Ectodermal cell (in vitro differentiated cells): Measurements from ENCODE around the gene POLA2.
A peak's percentile ranks its signal among the peaks of the same experiment; 100 is the strongest.
"Not testable (repeated sequence)": the region's sequence is repeated elsewhere in the genome, so short reads cannot be mapped to it uniquely, and the experiment has no call there.

Experiments
- H3K27ac ChIP-seq: 2 replicates; pipeline ENCODE4 v1.7.0; 2013; ENCODE audit warnings: mild to moderate bottlenecking, low read depth, low read length; ENCODE audit not compliant: insufficient read depth, poor library complexity, severe bottlenecking
- H3K27me3 ChIP-seq: 2 replicates; pipeline ENCODE4 v1.7.0; 2013; ENCODE audit warnings: mild to moderate bottlenecking, low read length; ENCODE audit not compliant: insufficient read depth, control insufficient read depth, poor library complexity, severe bottlenecking
- H3K36me3 ChIP-seq: one replicate; pipeline ENCODE4 v1.7.0; 2013; ENCODE audit warnings: low read length; ENCODE audit not compliant: control insufficient read depth, insufficient read depth
- H3K4me1 ChIP-seq: one replicate; pipeline ENCODE4 v1.7.0; 2013; ENCODE audit warnings: low read length; ENCODE audit not compliant: control insufficient read depth, insufficient read depth
- H3K4me3 ChIP-seq: 2 replicates; pipeline ENCODE4 v1.7.0; 2013; ENCODE audit warnings: low read depth, low read length, control low read depth; ENCODE audit not compliant: insufficient read depth
- H3K9me3 ChIP-seq: 2 replicates; pipeline ENCODE4 v1.7.0; 2013; ENCODE audit warnings: mild to moderate bottlenecking, low read length, moderate library complexity; ENCODE audit not compliant: control insufficient read depth
- WGBS, 2 experiments: methylation state at CpG; one replicate each; pipeline ENCODE4 v1.1.7; 2013; ENCODE audit warnings: missing lambda C conversion rate in 2 of 2; 5-methylcytosine and 5-hydroxymethylcytosine counted together

The POLA2 gene

GRCh38 chr11:65219930-65220213 is 41.9 kb upstream of the POLA2 start:
- 94 to 96% methylated on average over 2 to 3 of the region's 3 CpGs for WGBS, 2 experiments
- Histone ChIP-seq H3K27ac (no peak overlapping the region), H3K36me3 (no peaks in the 10 kb centered on the region), H3K9me3 (no peaks in the 10 kb centered on the region), H3K27me3 (no peaks in the 10 kb centered on the region), H3K4me3 (no peak overlapping the region), H3K4me1 (no peaks in the 10 kb centered on the region)

GRCh38 chr11:65221026-65221425 is 40.7 kb upstream of the POLA2 start:
- Histone ChIP-seq H3K36me3 (no peaks in the 10 kb centered on the region), H3K4me1 (no peaks in the 10 kb centered on the region), H3K4me3 (no peak overlapping the region), H3K9me3 (no peaks in the 10 kb centered on the region), H3K27ac (no peak overlapping the region), H3K27me3 (peaks cover 5% of the 10 kb centered on the region)
- WGBS, 2 experiments, result 90 to 94% methylated on average over 8 to 9 of the region's 10 CpGs

- Histone ChIP-seq H3K27me3 (peaks cover 13% of the 10 kb centered on the region), H3K27ac (no peak overlapping the region), H3K36me3 (no peaks in the 10 kb centered on the region), H3K4me3 (no peak overlapping the region), H3K4me1 (no peaks in the 10 kb centered on the region), H3K9me3 (no peaks in the 10 kb centered on the region)
- 90 to 95% methylated on average over 8 of the region's 8 CpGs for WGBS, 2 experiments
These were observed 38.8 kb upstream of the POLA2 start for GRCh38 chr11:65223011-65223410.

- Histone ChIP-seq H3K27ac (no peak overlapping the region), H3K4me3 (no peak overlapping the region), H3K36me3 (no peaks in the 10 kb centered on the region), H3K4me1 (no peaks in the 10 kb centered on the region), H3K9me3 (no peaks in the 10 kb centered on the region), H3K27me3 (peaks cover 13% of the 10 kb centered on the region)
- 31 to 35% methylated on average over 5 of the region's 5 CpGs for WGBS, 2 experiments
These were observed 36.9 kb upstream of the POLA2 start for GRCh38 chr11:65224930-65225278.

- Histone ChIP-seq H3K36me3 (no peaks in the 10 kb centered on the region), H3K27me3 (peaks cover 13% of the 10 kb centered on the region), H3K9me3 (no peaks in the 10 kb centered on the region), H3K4me3 (peak overlapping the region; percentile 47), H3K27ac (no peak overlapping the region), H3K4me1 (no peaks in the 10 kb centered on the region)
- 7% methylated on average over 41 of the region's 42 CpGs for WGBS, 2 experiments
These were observed 36.3 kb upstream of the POLA2 start for GRCh38 chr11:65225279-65226102.

GRCh38 chr11:65226103-65226442 is 35.7 kb upstream of the POLA2 start:
- H3K36me3 ChIP-seq, result no peaks in the 10 kb centered on the region
- no peaks in the 10 kb centered on the region for H3K4me1 ChIP-seq
- H3K9me3 ChIP-seq, result no peaks in the 10 kb centered on the region
- H3K27ac ChIP-seq, result no peak overlapping the region
- H3K27me3 ChIP-seq, result peaks cover 13% of the 10 kb centered on the region
- 79 to 81% methylated on average over 7 of the region's 7 CpGs for WGBS, 2 experiments
- H3K4me3 ChIP-seq, result peak overlapping the region; percentile 47

GRCh38 chr11:65227879-65228278 is 33.9 kb upstream of the POLA2 start:
- Histone ChIP-seq H3K27me3 (peaks cover 13% of the 10 kb centered on the region), H3K27ac (no peak overlapping the region), H3K36me3 (no peaks in the 10 kb centered on the region), H3K9me3 (no peaks in the 10 kb centered on the region), H3K4me1 (no peaks in the 10 kb centered on the region), H3K4me3 (no peak overlapping the region)
- WGBS, 2 experiments, result 94 to 99% methylated on average over 2 of the region's 2 CpGs

GRCh38 chr11:65236194-65237059 is 25.3 kb upstream of the POLA2 start:
- H3K27me3 ChIP-seq, result no peaks in the 10 kb centered on the region
- peaks cover 3% of the 10 kb centered on the region for H3K4me1 ChIP-seq
- no peak overlapping the region for H3K4me3 ChIP-seq
- H3K9me3 ChIP-seq, result no peaks in the 10 kb centered on the region
- WGBS, 2 experiments, result 87 to 88% methylated on average over 23 of the region's 23 CpGs
- no peak overlapping the region for H3K27ac ChIP-seq
- no peaks in the 10 kb centered on the region for H3K36me3 ChIP-seq

GRCh38 chr11:65238302-65238701 is 23.5 kb upstream of the POLA2 start:
- 69% methylated on average over 4 of the region's 6 CpGs for WGBS, 2 experiments
- not testable (repeated sequence) for H3K27me3 ChIP-seq, H3K4me3 ChIP-seq, H3K36me3 ChIP-seq, H3K4me1 ChIP-seq, H3K9me3 ChIP-seq, H3K27ac ChIP-seq

- 68 to 71% methylated on average over 4 of the region's 5 CpGs for WGBS, 2 experiments
- H3K9me3 ChIP-seq, result no peaks in the 10 kb centered on the region
- H3K4me3 ChIP-seq, result no peak overlapping the region
- H3K27ac ChIP-seq, result no peak overlapping the region
- peaks cover 3% of the 10 kb centered on the region for H3K4me1 ChIP-seq
- no peaks in the 10 kb centered on the region for H3K36me3 ChIP-seq
- no peaks in the 10 kb centered on the region for H3K27me3 ChIP-seq
These were observed 20.6 kb upstream of the POLA2 start for GRCh38 chr11:65241134-65241533.
